Epithelial cell of esophagus (primary cell): ENCODE results near the gene SCN2A.

ENCODE experiments used
- DNase-seq: peaks from one replicate; pipeline ENCODE4 v3.0.0; 2010; ENCODE audit warnings: low read depth
- H3K4me3 ChIP-seq: 2 replicates; pipeline ENCODE4 v1.5.1; 2011; ENCODE audit warnings: mild to moderate bottlenecking, low read length, control low read depth
- TF ChIP-seq, protein P1 (sequence below): IDR thresholded peaks from 2 replicates; pipeline ENCODE4 v1.5.1; 2011; ENCODE audit warnings: low read depth, mild to moderate bottlenecking, low read length, control low read depth, inconsistent platforms; ENCODE audit not compliant: insufficient read depth; ENCODE audit errors: missing control alignments

The SCN2A gene

GRCh38 chr2:165420231-165420630 is 181.0 kb downstream of the SCN2A start:
- no peak for DNase-seq
- H3K4me3 ChIP-seq, result no peak overlapping the region
- TF ChIP-seq, protein P1, sequence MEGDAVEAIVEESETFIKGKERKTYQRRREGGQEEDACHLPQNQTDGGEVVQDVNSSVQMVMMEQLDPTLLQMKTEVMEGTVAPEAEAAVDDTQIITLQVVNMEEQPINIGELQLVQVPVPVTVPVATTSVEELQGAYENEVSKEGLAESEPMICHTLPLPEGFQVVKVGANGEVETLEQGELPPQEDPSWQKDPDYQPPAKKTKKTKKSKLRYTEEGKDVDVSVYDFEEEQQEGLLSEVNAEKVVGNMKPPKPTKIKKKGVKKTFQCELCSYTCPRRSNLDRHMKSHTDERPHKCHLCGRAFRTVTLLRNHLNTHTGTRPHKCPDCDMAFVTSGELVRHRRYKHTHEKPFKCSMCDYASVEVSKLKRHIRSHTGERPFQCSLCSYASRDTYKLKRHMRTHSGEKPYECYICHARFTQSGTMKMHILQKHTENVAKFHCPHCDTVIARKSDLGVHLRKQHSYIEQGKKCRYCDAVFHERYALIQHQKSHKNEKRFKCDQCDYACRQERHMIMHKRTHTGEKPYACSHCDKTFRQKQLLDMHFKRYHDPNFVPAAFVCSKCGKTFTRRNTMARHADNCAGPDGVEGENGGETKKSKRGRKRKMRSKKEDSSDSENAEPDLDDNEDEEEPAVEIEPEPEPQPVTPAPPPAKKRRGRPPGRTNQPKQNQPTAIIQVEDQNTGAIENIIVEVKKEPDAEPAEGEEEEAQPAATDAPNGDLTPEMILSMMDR, result no peak

GRCh38 chr2:165423081-165423480 is 183.9 kb downstream of the SCN2A start:
- no peak for DNase-seq
- TF ChIP-seq, protein P1, result no peak
- H3K4me3 ChIP-seq, result no peak overlapping the region

GRCh38 chr2:165425556-165425955 is 186.3 kb downstream of the SCN2A start:
- DNase-seq, result peak; percentile 9
- TF ChIP-seq, protein P1, result no peak
- no peak overlapping the region for H3K4me3 ChIP-seq

DNA sequence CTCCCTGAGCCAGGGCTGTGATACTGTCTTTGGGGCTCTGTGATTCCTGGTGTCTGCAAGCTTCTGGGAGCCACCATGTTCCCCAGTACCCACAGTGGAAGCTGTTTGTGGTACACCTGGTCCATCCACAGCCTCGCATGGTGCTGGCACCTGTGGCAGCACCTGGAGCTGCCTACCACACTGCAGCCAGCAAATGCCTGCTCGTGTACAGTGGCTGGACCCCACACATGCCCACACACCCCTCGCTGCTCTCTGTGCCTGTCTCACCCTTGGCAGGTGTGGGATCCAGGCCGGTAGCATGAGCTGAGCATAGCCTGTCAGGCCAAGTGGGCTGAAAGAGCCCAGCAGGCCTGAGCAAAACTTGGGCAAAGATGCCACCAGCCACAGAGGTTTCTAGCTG is 188.5 kb downstream of the SCN2A start:
- H3K4me3 ChIP-seq, result no peak overlapping the region
- no peak for DNase-seq
- TF ChIP-seq, protein P1, result no peak

GRCh38 chr2:165428926-165429325 is 189.7 kb downstream of the SCN2A start:
- no peak overlapping the region for H3K4me3 ChIP-seq
- no peak for DNase-seq
- TF ChIP-seq, protein P1, result no peak

GRCh38 chr2:165431014-165431413 is 191.8 kb downstream of the SCN2A start:
- DNase-seq, result no peak
- no peak overlapping the region for H3K4me3 ChIP-seq
- TF ChIP-seq, protein P1, result no peak

DNA sequence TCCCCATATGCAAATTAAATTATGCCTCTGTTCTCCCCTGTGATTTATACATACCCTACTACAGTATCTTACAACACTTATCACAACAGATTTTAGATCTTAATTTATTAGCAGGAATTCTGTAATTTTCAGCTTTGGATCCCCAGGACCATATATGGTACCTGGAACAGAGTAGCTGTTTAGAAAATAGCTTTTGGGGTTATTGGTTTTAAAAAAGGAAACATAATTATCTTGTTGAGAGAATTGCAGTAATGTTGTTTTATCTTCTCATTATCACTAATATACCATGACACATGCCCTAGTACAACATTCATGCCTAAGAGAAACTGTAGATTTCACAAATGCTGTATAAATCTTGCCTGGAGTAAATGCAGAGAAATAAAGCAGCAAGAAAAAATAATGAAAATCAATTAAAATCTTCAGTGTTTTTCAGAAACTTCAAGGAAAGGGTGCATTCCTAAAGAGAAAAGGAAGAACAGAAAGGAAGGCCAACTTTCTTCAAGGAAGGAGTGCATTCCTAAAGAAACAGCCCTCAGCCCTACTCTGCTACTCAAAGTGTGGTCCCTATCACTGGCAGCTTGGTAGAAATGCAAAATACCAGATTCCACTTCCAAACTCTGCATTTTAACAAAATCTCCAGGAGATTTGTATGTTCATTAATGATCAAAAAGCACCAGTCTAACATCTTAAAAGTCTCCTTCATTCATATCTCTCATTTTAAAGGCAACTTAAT is 193.2 kb downstream of the SCN2A start:
- no peak for DNase-seq
- no peak overlapping the region for H3K4me3 ChIP-seq
- TF ChIP-seq, protein P1, result no peak
